Neural cell (in vitro differentiated cells): ENCODE measurements around the gene MDN1. TPM values are rescaled to one million over a fixed set of nuclear protein-coding genes. Genes with fewer than 3 reads are reported as not detected.
"Not testable (repeated sequence)": the region's sequence is repeated elsewhere in the genome, so short reads cannot be mapped to it uniquely, and the experiment has no call there.

ENCODE experiments used
- H2AFZ ChIP-seq: fragments of 200-600, 300-800 bp; sonication (generic), shearing (Covaris generic); 2 replicates; pipeline ENCODE4 v1.6.0; 2014; ENCODE audit warnings: low read depth, mild to moderate bottlenecking, antibody characterized with exemption, low read length, moderate library complexity
- H3F3A ChIP-seq: fragments of 200-600 bp; shearing (Covaris generic); 2 replicates; pipeline ENCODE4 v1.6.1; 2016; ENCODE audit warnings: mild to moderate bottlenecking, moderate library complexity, mixed read lengths, antibody characterized with exemption, low read length; ENCODE audit not compliant: insufficient read depth, poor library complexity, severe bottlenecking
- H3K27ac ChIP-seq: fragments of 200-600, 300-800 bp; sonication (generic), shearing (Covaris generic); 2 replicates; pipeline ENCODE4 v1.5.1; 2014; ENCODE audit warnings: mild to moderate bottlenecking, low read length, moderate library complexity
- H3K27me3 ChIP-seq: fragments of 300-800, 200-600 bp; sonication (generic), shearing (Covaris generic); 2 replicates; pipeline ENCODE4 v1.6.0; 2014; ENCODE audit warnings: mild to moderate bottlenecking, low read depth, low read length, moderate library complexity; ENCODE audit not compliant: insufficient read depth
- H3K36me3 ChIP-seq: fragments of 300-800, 200-600 bp; sonication (generic), shearing (Covaris generic); 2 replicates; pipeline ENCODE4 v1.5.1; 2014; ENCODE audit warnings: mild to moderate bottlenecking, antibody characterized with exemption, low read length, moderate library complexity; ENCODE audit not compliant: insufficient read depth
- H3K4me2 ChIP-seq: fragments of 300-800, 200-600 bp; sonication (generic), shearing (Covaris generic); 2 replicates; pipeline ENCODE4 v1.6.0; 2014; ENCODE audit warnings: mild to moderate bottlenecking, low read length
- H3K4me3 ChIP-seq: fragments of 300-800, 200-600 bp; sonication (generic), shearing (Covaris generic); 2 replicates; pipeline ENCODE4 v1.5.1; 2014; ENCODE audit warnings: mild to moderate bottlenecking, low read length, moderate library complexity
- H3K79me2 ChIP-seq: fragments of 200-600 bp; shearing (Covaris generic); replicated peaks from 2 replicates; pipeline ENCODE4 v1.6.0; 2014; ENCODE audit warnings: mild to moderate bottlenecking, low read length, moderate library complexity; ENCODE audit not compliant: insufficient read depth
- H3K9ac ChIP-seq: fragments of 300-800, 200-600 bp; sonication (generic), shearing (Covaris generic); 2 replicates; pipeline ENCODE4 v1.6.1; 2016; ENCODE audit warnings: mild to moderate bottlenecking, low read length, mixed read lengths
- H3K9me2 ChIP-seq: fragments of 200-600 bp; shearing (Covaris generic); 2 replicates; pipeline ENCODE4 v1.6.1; 2016; ENCODE audit warnings: mild to moderate bottlenecking, low read length, mixed read lengths; ENCODE audit not compliant: insufficient read depth
- H3K9me3 ChIP-seq: fragments of 200-600, 300-800 bp; sonication (generic), shearing (Covaris generic); 2 replicates; pipeline ENCODE4 v1.6.1; 2016; ENCODE audit warnings: mild to moderate bottlenecking, mixed run types, low read length, moderate library complexity, mixed read lengths
- H4K20me1 ChIP-seq: fragments of 200-600 bp; shearing (Covaris generic); 2 replicates; pipeline ENCODE4 v1.6.1; 2016; ENCODE audit warnings: mild to moderate bottlenecking, mixed run types; ENCODE audit not compliant: insufficient read depth
- CTCF ChIP-seq: fragments of 450-650 bp; IDR thresholded peaks from 2 replicates; pipeline ENCODE4 v1.5.1; 2014; ENCODE audit warnings: antibody characterized with exemption, mild to moderate bottlenecking, moderate library complexity; ENCODE audit not compliant: poor library complexity, severe bottlenecking
- EP300 ChIP-seq: fragments of 450-650 bp; conservative IDR thresholded peaks from 2 replicates; pipeline ENCODE4 v1.6.1; 2014; ENCODE audit warnings: antibody characterized with exemption, mild to moderate bottlenecking, moderate library complexity; ENCODE audit not compliant: poor library complexity, severe bottlenecking
- EZH2 ChIP-seq: fragments of 200-600, 300-800 bp; shearing (Covaris generic), sonication (generic); IDR thresholded peaks from 2 replicates; pipeline ENCODE4 v1.6.1; 2014; ENCODE audit warnings: antibody characterized with exemption, low read length, borderline replicate concordance, mild to moderate bottlenecking; ENCODE audit not compliant: insufficient read depth, poor library complexity, severe bottlenecking
- MXI1 ChIP-seq: fragments of 450-650 bp; conservative IDR thresholded peaks from 2 replicates; pipeline ENCODE4 v1.6.1; 2014; ENCODE audit warnings: antibody characterized with exemption, mild to moderate bottlenecking; ENCODE audit not compliant: poor library complexity, severe bottlenecking
- POLR2AphosphoS5 ChIP-seq: IDR thresholded peaks from 2 replicates; pipeline ENCODE4 v1.6.1; 2012
- RAD21 ChIP-seq: fragments of 450-650 bp; conservative IDR thresholded peaks from 2 replicates; pipeline ENCODE4 v1.6.1; 2014; ENCODE audit warnings: antibody characterized with exemption, mild to moderate bottlenecking, moderate library complexity
- SMC3 ChIP-seq: fragments of 450-650 bp; conservative IDR thresholded peaks from 2 replicates; pipeline ENCODE4 v1.6.1; 2014; ENCODE audit warnings: antibody characterized with exemption, mild to moderate bottlenecking, moderate library complexity; ENCODE audit not compliant: poor library complexity
- TAF1 ChIP-seq: IDR thresholded peaks from 2 replicates; pipeline ENCODE4 v1.6.1; 2012; ENCODE audit warnings: low read depth
- polyA plus RNA-seq: library from polyadenylated mRNA; depleted of rRNA; stranded (reverse); fragments of >200 nt; gene quantifications from 2 replicates; pipeline ENCODE4 v1.2.3, GENCODE V29; 2014
- TF ChIP-seq, protein P1 (sequence below): IDR thresholded peaks from 2 replicates; pipeline ENCODE4 v1.6.1; 2012; ENCODE audit warnings: borderline replicate concordance

The MDN1 gene
- polyA plus RNA-seq, 1 donor from 2014 or later = 17.8 TPM

- Histone ChIP-seq H3K27ac (no peak overlapping the region), H3K9ac (no peak overlapping the region), H3K79me2 (no peaks in the 10 kb centered on the region), H3K9me2 (no peaks in the 10 kb centered on the region), H2AFZ (no peak overlapping the region), H3K4me3 (no peak overlapping the region), H3K36me3 (peaks cover 4% of the 10 kb centered on the region), H3K4me2 (no peak overlapping the region), H3K27me3 (no peaks in the 10 kb centered on the region), H3K9me3 (no peaks in the 10 kb centered on the region), H3F3A (no peaks in the 10 kb centered on the region), H4K20me1 (no peaks in the 10 kb centered on the region)
- TF ChIP-seq SMC3 = no peak
- TF ChIP-seq TAF1 = no peak
- TF ChIP-seq MXI1 = no peak
- TF ChIP-seq RAD21 = no peak
- TF ChIP-seq, protein P1, sequence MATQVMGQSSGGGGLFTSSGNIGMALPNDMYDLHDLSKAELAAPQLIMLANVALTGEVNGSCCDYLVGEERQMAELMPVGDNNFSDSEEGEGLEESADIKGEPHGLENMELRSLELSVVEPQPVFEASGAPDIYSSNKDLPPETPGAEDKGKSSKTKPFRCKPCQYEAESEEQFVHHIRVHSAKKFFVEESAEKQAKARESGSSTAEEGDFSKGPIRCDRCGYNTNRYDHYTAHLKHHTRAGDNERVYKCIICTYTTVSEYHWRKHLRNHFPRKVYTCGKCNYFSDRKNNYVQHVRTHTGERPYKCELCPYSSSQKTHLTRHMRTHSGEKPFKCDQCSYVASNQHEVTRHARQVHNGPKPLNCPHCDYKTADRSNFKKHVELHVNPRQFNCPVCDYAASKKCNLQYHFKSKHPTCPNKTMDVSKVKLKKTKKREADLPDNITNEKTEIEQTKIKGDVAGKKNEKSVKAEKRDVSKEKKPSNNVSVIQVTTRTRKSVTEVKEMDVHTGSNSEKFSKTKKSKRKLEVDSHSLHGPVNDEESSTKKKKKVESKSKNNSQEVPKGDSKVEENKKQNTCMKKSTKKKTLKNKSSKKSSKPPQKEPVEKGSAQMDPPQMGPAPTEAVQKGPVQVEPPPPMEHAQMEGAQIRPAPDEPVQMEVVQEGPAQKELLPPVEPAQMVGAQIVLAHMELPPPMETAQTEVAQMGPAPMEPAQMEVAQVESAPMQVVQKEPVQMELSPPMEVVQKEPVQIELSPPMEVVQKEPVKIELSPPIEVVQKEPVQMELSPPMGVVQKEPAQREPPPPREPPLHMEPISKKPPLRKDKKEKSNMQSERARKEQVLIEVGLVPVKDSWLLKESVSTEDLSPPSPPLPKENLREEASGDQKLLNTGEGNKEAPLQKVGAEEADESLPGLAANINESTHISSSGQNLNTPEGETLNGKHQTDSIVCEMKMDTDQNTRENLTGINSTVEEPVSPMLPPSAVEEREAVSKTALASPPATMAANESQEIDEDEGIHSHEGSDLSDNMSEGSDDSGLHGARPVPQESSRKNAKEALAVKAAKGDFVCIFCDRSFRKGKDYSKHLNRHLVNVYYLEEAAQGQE = no peak
- TF ChIP-seq POLR2AphosphoS5 = no peak
- TF ChIP-seq EP300 = no peak
- no peak for TF ChIP-seq CTCF
- no peak for TF ChIP-seq EZH2
These were observed 33.5 kb upstream of the MDN1 start for GRCh38 chr6:89853068-89853467.

DNA sequence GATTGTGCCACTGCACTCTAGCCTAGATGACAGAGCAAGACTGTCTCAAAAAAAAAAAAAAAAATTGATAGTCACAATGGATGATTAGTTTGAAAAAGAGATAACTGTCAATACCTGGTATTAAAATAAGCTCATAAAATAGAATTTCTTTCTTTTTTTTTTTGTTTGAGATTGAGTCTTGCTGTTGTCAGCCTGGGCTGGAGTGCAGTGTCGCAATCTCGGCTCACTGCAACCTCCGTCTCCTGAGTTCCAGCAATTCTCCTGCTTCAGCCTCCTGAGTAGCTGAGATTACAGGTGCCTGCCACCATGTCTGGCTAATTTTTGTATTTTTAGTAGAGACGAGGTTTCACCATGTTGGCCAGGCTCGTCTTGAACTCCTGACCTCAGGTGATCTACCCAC, 27.9 kb upstream of the MDN1 start:
- H3K79me2 ChIP-seq, H3K36me3 ChIP-seq, H3K9ac ChIP-seq, H3K9me3 ChIP-seq, H4K20me1 ChIP-seq, H3K27me3 ChIP-seq, H3F3A ChIP-seq, H2AFZ ChIP-seq, H3K4me2 ChIP-seq, H3K27ac ChIP-seq, H3K9me2 ChIP-seq, H3K4me3 ChIP-seq: not testable (repeated sequence)

- peaks cover 8% of the 10 kb centered on the region for H3K79me2 ChIP-seq
- no peak overlapping the region for H3K4me2 ChIP-seq
- H4K20me1 ChIP-seq = no peaks in the 10 kb centered on the region
- TF ChIP-seq, protein P1 = no peak
- H3K4me3 ChIP-seq = no peak overlapping the region
- H3K36me3 ChIP-seq = no peaks in the 10 kb centered on the region
- H3F3A ChIP-seq = no peaks in the 10 kb centered on the region
- H3K9me3 ChIP-seq = no peaks in the 10 kb centered on the region
- no peak overlapping the region for H3K27ac ChIP-seq
- no peaks in the 10 kb centered on the region for H3K9me2 ChIP-seq
- no peak overlapping the region for H3K9ac ChIP-seq
- no peaks in the 10 kb centered on the region for H3K27me3 ChIP-seq
- no peak overlapping the region for H2AFZ ChIP-seq
These were observed 23.5 kb upstream of the MDN1 start for GRCh38 chr6:89843070-89843469.
